ENCODE measurements around the gene CD2BP2.

- TF ChIP-seq CTCF (IDR thresholded peaks at IDR 0.05) = no peak
- TF ChIP-seq POLR2A (IDR thresholded peaks at IDR 0.05) = no peak
Observed at GRCh38 chr16:30342751-30343490, 12.2 kb downstream of the CD2BP2 start.

Measured in thyroid gland (tissue), 4 donors.